ENCODE data around the gene ADAM22. TPM values are rescaled to one million over a fixed set of nuclear protein-coding genes. Genes with fewer than 3 reads are reported as not detected.

Gene ADAM22
- total RNA-seq, 1 donor from 2014 or later, result 0.53 TPM

- ATAC-seq (no peak), DNase-seq (ENCODE audit: low spot score) (no peak)
Observed at GRCh38 chr7:88037050-88037449, 103.0 kb downstream of the ADAM22 start.

- no peak for ATAC-seq
- DNase-seq (ENCODE audit: low spot score), result no peak
Observed at GRCh38 chr7:88040694-88041093, 106.6 kb downstream of the ADAM22 start.

- DNase-seq (ENCODE audit: low spot score) (no peak), ATAC-seq (no peak)
Observed at GRCh38 chr7:88041583-88041982, 107.5 kb downstream of the ADAM22 start.

- ATAC-seq (no peak), DNase-seq (ENCODE audit: low spot score) (no peak)
Observed at GRCh38 chr7:88042157-88042556, 108.1 kb downstream of the ADAM22 start.

- DNase-seq (ENCODE audit: low spot score) (no peak), ATAC-seq (no peak)
Observed at GRCh38 chr7:88042803-88043202, 108.8 kb downstream of the ADAM22 start.

- ATAC-seq (no peak), DNase-seq (ENCODE audit: low spot score) (no peak)
Observed at GRCh38 chr7:88044069-88044468, 110.0 kb downstream of the ADAM22 start.

- no peak for DNase-seq (ENCODE audit: low spot score)
- ATAC-seq, result no peak
Observed at GRCh38 chr7:88046839-88047573, 113.0 kb downstream of the ADAM22 start.

GRCh38 chr7:88057655-88058054 lies 123.6 kb downstream of the ADAM22 start:
- DNase-seq (ENCODE audit: low spot score) (no peak), ATAC-seq (no peak)

- ATAC-seq, result no peak
- no peak for DNase-seq (ENCODE audit: low spot score)
Observed at GRCh38 chr7:88062238-88062637, 128.2 kb downstream of the ADAM22 start.

- ATAC-seq, result no peak
Observed at GRCh38 chr7:88069093-88069492, 135.0 kb downstream of the ADAM22 start.

GRCh38 chr7:88071994-88072714 lies 138.1 kb downstream of the ADAM22 start:
- no peak for DNase-seq (ENCODE audit: low spot score)
- no peak for ATAC-seq

More at GRCh38 chr7:88069093-88069492, 135.0 kb downstream of the ADAM22 start:
- DNase-seq (ENCODE audit: low spot score), result no peak

GRCh38 chr7:88072715-88073055 lies 138.6 kb downstream of the ADAM22 start:
- no peak for DNase-seq (ENCODE audit: low spot score)
- ATAC-seq, result no peak

GRCh38 chr7:88073626-88074025 lies 139.6 kb downstream of the ADAM22 start:
- DNase-seq (ENCODE audit: low spot score), result no peak
- no peak for ATAC-seq

GRCh38 chr7:88075216-88075615 lies 141.2 kb downstream of the ADAM22 start:
- ATAC-seq (no peak), DNase-seq (ENCODE audit: low spot score) (no peak)

GRCh38 chr7:88083883-88084282 lies 149.8 kb downstream of the ADAM22 start:
- ATAC-seq (no peak), DNase-seq (ENCODE audit: low spot score) (no peak)

GRCh38 chr7:88089561-88089960 lies 155.5 kb downstream of the ADAM22 start:
- no peak for DNase-seq (ENCODE audit: low spot score)
- ATAC-seq, result no peak

GRCh38 chr7:88090240-88090639 lies 156.2 kb downstream of the ADAM22 start:
- DNase-seq (ENCODE audit: low spot score) (no peak), ATAC-seq (no peak)

- ATAC-seq (no peak), DNase-seq (ENCODE audit: low spot score) (no peak)
Observed at GRCh38 chr7:88090671-88091070, 156.6 kb downstream of the ADAM22 start.

- no peak for ATAC-seq
- no peak for DNase-seq (ENCODE audit: low spot score)
Observed at GRCh38 chr7:88091988-88092675, 158.1 kb downstream of the ADAM22 start.

GRCh38 chr7:88092676-88092999 lies 158.6 kb downstream of the ADAM22 start:
- DNase-seq (ENCODE audit: low spot score) (no peak), ATAC-seq (no peak)

GRCh38 chr7:88101769-88102168 lies 167.7 kb downstream of the ADAM22 start:
- DNase-seq (ENCODE audit: low spot score) (no peak), ATAC-seq (no peak)

GRCh38 chr7:88102675-88103074 lies 168.6 kb downstream of the ADAM22 start:
- ATAC-seq (no peak), DNase-seq (ENCODE audit: low spot score) (no peak)
